HG03378 (cell line): Measurements from ENCODE around the gene ADRA2B.

Experiments
- ATAC-seq: cut with Tn5 transposase; IDR thresholded peaks from one replicate; pipeline ENCODE4 v1.9.1; 2021; ENCODE audit warnings: mild to moderate bottlenecking, moderate library complexity; ENCODE audit not compliant: unreplicated experiment

Gene ADRA2B

GRCh38 chr2:96119389-96119751, 3.0 kb upstream of the ADRA2B start:
- no peak for ATAC-seq

- no peak for ATAC-seq
These were observed 2.5 kb upstream of the ADRA2B start for GRCh38 chr2:96118698-96119388.

GRCh38 chr2:96117701-96118588, 1.6 kb upstream of the ADRA2B start:
- no peak for ATAC-seq

- ATAC-seq, result no peak
These were observed 635 bp upstream of the ADRA2B start for GRCh38 chr2:96116879-96117533.

GRCh38 chr2:96115631-96116423, 544 bp downstream of the ADRA2B start:
- no peak for ATAC-seq

GRCh38 chr2:96114903-96115581, 1.3 kb downstream of the ADRA2B start:
- no peak for ATAC-seq

GRCh38 chr2:96114546-96114902, 1.8 kb downstream of the ADRA2B start:
- no peak for ATAC-seq

- ATAC-seq, result no peak
These were observed 2.4 kb downstream of the ADRA2B start for GRCh38 chr2:96113951-96114350.

- no peak for ATAC-seq
These were observed 3.0 kb downstream of the ADRA2B start for GRCh38 chr2:96113367-96113677.

GRCh38 chr2:96112501-96113366, 3.6 kb downstream of the ADRA2B start:
- ATAC-seq, result no peak

GRCh38 chr2:96111823-96112500, 4.4 kb downstream of the ADRA2B start:
- no peak for ATAC-seq

- no peak for ATAC-seq
These were observed 5.1 kb downstream of the ADRA2B start for GRCh38 chr2:96111257-96111640.

GRCh38 chr2:96110621-96111256, 5.6 kb downstream of the ADRA2B start:
- ATAC-seq, result no peak

GRCh38 chr2:96109931-96110511, 6.3 kb downstream of the ADRA2B start:
- ATAC-seq, result no peak

GRCh38 chr2:96109361-96109680, 7.0 kb downstream of the ADRA2B start:
- no peak for ATAC-seq

GRCh38 chr2:96108541-96109360, 7.6 kb downstream of the ADRA2B start:
- no peak for ATAC-seq

- no peak for ATAC-seq
These were observed 8.2 kb downstream of the ADRA2B start for GRCh38 chr2:96108151-96108540.

GRCh38 chr2:96107708-96108065, 8.7 kb downstream of the ADRA2B start:
- no peak for ATAC-seq
